Coronary artery (tissue), 2 donors: ENCODE results near the gene TNP2.
A peak's percentile ranks its signal among the peaks of the same experiment; 100 is the strongest.

Experiments
- DNase-seq: peaks from one replicate; pipeline ENCODE4 v3.0.0-alpha.2; 2017; ENCODE audit warnings: low spot score
- H3K27ac ChIP-seq, 2 donors: fragments of 200-600 bp; sonication (generic); one replicate each; pipeline ENCODE4 v1.5.1; 2016 to 2019
- H3K4me3 ChIP-seq: fragments of 200-600 bp; sonication (generic); 2 replicates; pipeline ENCODE4 v1.5.1; 2016; ENCODE audit warnings: mild to moderate bottlenecking, moderate library complexity
- TF ChIP-seq, protein P1 (sequence below): fragments of 200-600 bp; sonication (generic); IDR thresholded peaks from one replicate; pipeline ENCODE4 v1.5.1; 2019; ENCODE audit warnings: antibody characterized with exemption

The TNP2 gene

DNA sequence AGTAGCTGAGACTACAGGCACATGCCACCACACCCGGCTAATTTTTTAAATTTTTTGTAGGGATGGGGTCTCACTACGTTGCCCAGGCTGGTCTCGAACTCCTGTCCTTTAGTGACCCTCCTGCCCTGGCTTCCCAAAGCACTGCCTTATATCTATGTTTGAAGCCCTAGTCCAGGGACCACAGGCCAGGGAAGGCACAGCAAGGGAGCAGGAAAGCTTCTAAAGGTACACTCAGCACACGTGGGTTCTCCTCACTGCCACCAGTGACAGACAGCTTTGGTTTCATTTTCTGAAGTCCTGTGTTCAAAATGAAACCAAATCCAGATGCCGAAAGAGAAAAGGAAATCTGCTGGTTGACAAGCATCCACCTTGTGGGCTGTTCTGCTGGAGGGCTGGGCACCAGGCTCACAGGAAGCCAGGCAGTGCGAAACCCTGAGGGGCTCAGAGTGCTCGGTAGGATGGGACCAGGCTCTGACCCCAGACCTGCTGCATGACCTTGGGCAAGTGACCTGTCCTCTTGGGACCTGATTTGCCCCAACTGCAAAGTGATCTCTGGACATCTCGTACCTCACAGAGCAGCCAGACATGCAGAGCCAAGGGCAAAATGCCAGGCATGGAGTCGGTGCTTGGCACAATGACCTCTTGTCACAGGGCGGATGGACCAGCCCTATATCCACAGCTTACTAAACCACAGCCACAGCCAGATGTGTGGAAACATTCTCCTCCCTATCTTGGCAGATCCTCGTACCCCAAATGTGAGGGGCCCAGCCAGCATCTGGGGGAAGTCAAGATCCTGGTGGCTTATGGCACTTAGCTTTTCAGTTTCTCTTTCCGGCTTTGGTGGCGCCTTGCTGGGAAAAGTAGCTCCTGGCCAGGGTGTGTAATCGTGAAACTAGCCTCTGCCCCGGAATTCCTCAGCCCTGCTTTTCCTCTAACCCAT lies 10.3 kb downstream of the TNP2 start:
- TF ChIP-seq, protein P1, sequence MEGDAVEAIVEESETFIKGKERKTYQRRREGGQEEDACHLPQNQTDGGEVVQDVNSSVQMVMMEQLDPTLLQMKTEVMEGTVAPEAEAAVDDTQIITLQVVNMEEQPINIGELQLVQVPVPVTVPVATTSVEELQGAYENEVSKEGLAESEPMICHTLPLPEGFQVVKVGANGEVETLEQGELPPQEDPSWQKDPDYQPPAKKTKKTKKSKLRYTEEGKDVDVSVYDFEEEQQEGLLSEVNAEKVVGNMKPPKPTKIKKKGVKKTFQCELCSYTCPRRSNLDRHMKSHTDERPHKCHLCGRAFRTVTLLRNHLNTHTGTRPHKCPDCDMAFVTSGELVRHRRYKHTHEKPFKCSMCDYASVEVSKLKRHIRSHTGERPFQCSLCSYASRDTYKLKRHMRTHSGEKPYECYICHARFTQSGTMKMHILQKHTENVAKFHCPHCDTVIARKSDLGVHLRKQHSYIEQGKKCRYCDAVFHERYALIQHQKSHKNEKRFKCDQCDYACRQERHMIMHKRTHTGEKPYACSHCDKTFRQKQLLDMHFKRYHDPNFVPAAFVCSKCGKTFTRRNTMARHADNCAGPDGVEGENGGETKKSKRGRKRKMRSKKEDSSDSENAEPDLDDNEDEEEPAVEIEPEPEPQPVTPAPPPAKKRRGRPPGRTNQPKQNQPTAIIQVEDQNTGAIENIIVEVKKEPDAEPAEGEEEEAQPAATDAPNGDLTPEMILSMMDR: no peak
- DNase-seq: no peak
- Histone ChIP-seq H3K27ac (peak overlapping the region; percentile 44 to 48), H3K4me3 (peak overlapping the region; percentile 40)

DNA sequence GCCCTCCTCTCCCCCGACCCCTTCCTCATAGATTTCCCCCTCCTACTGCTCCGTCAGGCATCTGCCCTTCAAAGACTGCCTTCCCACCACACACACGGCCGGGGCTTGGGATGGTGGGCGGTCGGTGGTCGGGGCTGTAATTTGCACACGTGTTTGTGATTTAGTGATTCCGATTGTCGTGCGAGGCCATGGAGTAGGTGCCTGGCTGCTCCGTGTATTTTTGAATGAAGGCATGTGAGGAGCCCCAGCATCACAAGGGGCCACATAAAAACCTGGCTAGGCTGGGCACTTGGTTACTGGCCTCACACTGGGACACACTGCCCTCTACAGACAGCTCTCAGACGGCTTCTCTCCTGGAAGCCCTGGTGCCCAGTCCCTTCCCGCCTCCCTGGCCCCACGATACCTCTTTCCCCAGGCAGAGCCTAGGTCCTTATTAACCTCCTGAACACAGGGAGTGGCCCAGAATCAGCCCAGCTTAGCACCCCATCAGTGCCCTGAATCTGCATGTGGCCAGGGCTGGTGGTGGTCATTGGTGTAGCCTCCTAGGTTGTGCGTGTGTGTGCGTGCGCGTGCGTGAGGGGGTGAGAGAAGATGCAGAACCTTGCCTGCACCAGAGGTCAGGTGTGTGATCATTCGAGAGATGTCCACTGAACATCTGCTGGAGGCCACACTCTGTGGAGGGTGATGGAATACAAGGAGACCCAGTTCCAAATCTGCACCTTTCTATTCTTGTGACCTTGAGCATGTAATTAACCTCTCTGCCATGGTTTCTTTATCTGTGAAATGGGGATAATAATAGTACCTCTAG lies 11.8 kb downstream of the TNP2 start:
- DNase-seq: no peak
- H3K27ac ChIP-seq: peak overlapping the region; percentile 97 to 98
- H3K4me3 ChIP-seq: peak overlapping the region; percentile 81
- TF ChIP-seq, protein P1: peak; percentile 56

DNA sequence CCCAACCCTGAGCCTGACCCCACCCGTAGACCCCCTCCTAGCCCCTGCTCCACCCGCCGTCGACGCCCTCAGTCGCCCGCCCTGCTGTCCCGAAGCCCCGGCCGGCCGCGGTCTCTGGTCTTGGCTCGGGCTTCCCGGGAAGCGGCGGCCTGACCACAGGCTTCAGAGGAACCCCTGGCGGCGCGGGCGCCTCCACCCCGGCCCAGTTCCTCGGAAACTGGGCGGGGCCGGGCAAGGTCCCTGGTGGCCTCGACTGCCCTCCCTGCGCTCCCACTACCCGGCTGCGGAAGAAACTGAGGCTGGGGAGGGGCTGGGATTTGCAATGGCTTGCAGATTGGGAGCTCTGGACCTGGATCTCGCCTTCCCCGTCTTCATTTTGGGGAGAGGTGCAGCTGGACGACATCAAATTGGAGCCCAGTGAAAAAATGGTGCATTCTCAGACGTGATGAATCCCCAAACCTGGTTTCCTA lies 12.4 kb downstream of the TNP2 start:
- TF ChIP-seq, protein P1: no peak
- Histone ChIP-seq H3K4me3 (peak overlapping the region; percentile 81), H3K27ac (peak overlapping the region; percentile 97 to 98)
- peak; percentile 84 for DNase-seq

DNA sequence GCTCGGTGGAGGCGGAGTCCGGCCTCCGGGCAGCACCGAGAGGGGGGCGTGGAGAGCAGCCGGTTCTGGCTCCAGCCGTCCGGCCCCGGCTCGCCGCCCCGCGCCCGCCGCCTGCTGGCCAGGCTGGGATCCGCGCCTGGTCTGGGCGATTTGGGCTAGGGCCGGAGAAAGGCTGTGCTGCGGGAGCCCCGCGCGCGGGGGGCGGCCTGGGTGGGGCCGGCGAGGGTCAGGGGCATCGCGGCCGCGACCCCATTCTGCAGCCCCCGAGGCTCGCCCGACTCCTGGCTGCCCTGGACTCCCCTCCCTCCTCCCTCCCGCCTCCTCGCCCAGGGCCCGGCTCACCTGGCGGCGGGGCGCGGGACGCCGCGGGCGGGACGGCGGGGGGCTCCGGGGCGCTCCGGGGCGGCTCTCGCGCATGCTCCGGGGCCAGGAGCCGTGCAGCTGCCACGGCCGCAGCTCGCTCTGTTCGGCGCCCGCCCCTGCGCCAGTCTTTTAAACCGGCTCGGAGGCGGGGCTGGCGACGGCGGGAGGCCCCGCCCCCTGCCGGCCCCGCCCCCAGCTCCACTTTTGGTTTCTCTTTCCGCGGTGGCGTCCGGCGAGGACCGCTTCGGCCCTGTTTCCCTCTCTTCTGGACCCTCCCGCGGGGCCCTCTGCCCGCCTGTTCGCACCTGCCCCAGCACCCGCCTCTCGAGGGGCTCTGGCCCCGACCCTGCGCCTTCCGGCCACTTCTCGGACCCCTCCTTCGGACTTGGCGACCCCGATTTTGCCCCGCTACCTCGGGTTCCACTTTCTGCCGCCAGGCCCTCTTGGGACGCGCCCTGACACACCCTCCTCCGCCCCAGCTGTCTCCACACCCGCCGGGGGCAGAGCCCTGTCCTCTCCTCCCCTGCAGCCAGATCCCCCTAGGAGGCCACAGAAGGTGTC lies 13.1 kb downstream of the TNP2 start, which contains the start of gene SOCS1:
Gene SOCS1, minus strand, starts transcription at position 468 of the 924 bp plus-strand sequence. CDS start 726 bp downstream, outside the sequence.
- Histone ChIP-seq H3K4me3 (peak within 1 kb of the TSS; percentile 81), H3K27ac (peak within 1 kb of the TSS; percentile 97 to 98)
- TF ChIP-seq, protein P1: peak; percentile 99
- DNase-seq: peak; percentile 89

- no peak for DNase-seq
- H3K4me3 ChIP-seq: peak overlapping the region; percentile 81
- TF ChIP-seq, protein P1: no peak
- H3K27ac ChIP-seq: peak overlapping the region; percentile 97 to 98
These were observed 14.0 kb downstream of the TNP2 start for GRCh38 chr16:11254913-11255736.
